ENCODE measurements around the gene TRABD.

The TRABD gene

GRCh38 chr22:50229370-50229769 lies 43.7 kb downstream of the TRABD start:
- in situ Hi-C loops (cut with MboI; ENCODE audit: low sequenced_read_pairs) = no loop called here

- in situ Hi-C loops (cut with MboI; ENCODE audit: low sequenced_read_pairs) = no loop called here
Measured at GRCh38 chr22:50232481-50233151, 46.9 kb downstream of the TRABD start.

- in situ Hi-C loops (cut with MboI; ENCODE audit: low sequenced_read_pairs) = no loop called here
Measured at GRCh38 chr22:50233223-50233622, 47.5 kb downstream of the TRABD start.

GRCh38 chr22:50236731-50237409 lies 51.2 kb downstream of the TRABD start:
- in situ Hi-C loops (cut with MboI; ENCODE audit: low sequenced_read_pairs) = no loop called here

- in situ Hi-C loops (cut with MboI; ENCODE audit: low sequenced_read_pairs) = no loop called here
Measured at GRCh38 chr22:50238755-50239154, 53.0 kb downstream of the TRABD start.

- in situ Hi-C loops (cut with MboI; ENCODE audit: low sequenced_read_pairs) = no loop called here
Measured at GRCh38 chr22:50242406-50242949, 56.8 kb downstream of the TRABD start.

- in situ Hi-C loops (cut with MboI; ENCODE audit: low sequenced_read_pairs) = no loop called here
Measured at GRCh38 chr22:50243685-50244419, 58.1 kb downstream of the TRABD start.

- in situ Hi-C loops (cut with MboI; ENCODE audit: low sequenced_read_pairs) = no loop called here
Measured at GRCh38 chr22:50244420-50245213, 58.9 kb downstream of the TRABD start, which contains the start of gene TUBGCP6. Gene TUBGCP6, minus strand, starts transcription at chr22:50245023. Its CDS starts 564 bp downstream, at chr22:50244459.

- in situ Hi-C loops (cut with MboI; ENCODE audit: low sequenced_read_pairs) = no loop called here
Measured at GRCh38 chr22:50245214-50246072, 59.7 kb downstream of the TRABD start.

- in situ Hi-C loops (cut with MboI; ENCODE audit: low sequenced_read_pairs) = no loop called here
Measured at GRCh38 chr22:50246242-50247175, 60.8 kb downstream of the TRABD start.

GRCh38 chr22:50247748-50248147 lies 62.0 kb downstream of the TRABD start:
- in situ Hi-C loops (cut with MboI; ENCODE audit: low sequenced_read_pairs) = no loop called here

- in situ Hi-C loops (cut with MboI; ENCODE audit: low sequenced_read_pairs) = no loop called here
Measured at GRCh38 chr22:50248196-50249081, 62.7 kb downstream of the TRABD start.

Data from HL-60/S4 treated with phorbol 12-myristate 13-acetate at 8.2 ng/mL for 4 days and 3 days (cell line).